Inferior parietal cortex (tissue), 1 donor: ENCODE results near the gene NAA80.

ENCODE experiments used
- DNase-seq: peaks from one replicate; pipeline ENCODE4 v3.0.0-alpha.2; 2016; ENCODE audit errors: extremely low spot score

Gene NAA80

GRCh38 chr3:50258029-50258680, 41.0 kb downstream of the NAA80 start:
- DNase-seq = no peak

GRCh38 chr3:50256978-50257890, 42.0 kb downstream of the NAA80 start:
- no peak for DNase-seq

GRCh38 chr3:50255251-50255615, 44.0 kb downstream of the NAA80 start:
- no peak for DNase-seq

- no peak for DNase-seq
Measured at GRCh38 chr3:50254577-50255250, 44.5 kb downstream of the NAA80 start.

- DNase-seq = no peak
Measured at GRCh38 chr3:50251220-50251619, 48.0 kb downstream of the NAA80 start.

- DNase-seq = no peak
Measured at GRCh38 chr3:50250514-50250913, 48.7 kb downstream of the NAA80 start.

GRCh38 chr3:50249457-50249856, 49.7 kb downstream of the NAA80 start:
- DNase-seq = no peak

- no peak for DNase-seq
Measured at GRCh38 chr3:50248387-50248786, 50.8 kb downstream of the NAA80 start.

- no peak for DNase-seq
Measured at GRCh38 chr3:50246517-50246954, 52.7 kb downstream of the NAA80 start.
